GM12872 (cell line): ENCODE results near the gene CHRNB2.

ENCODE experiments used
- TF ChIP-seq, protein P1 (sequence below): IDR thresholded peaks from 3 replicates; pipeline ENCODE4 v1.5.1; 2011; ENCODE audit warnings: low read depth, mild to moderate bottlenecking, low read length, moderate library complexity; ENCODE audit not compliant: insufficient read depth

Gene CHRNB2

DNA sequence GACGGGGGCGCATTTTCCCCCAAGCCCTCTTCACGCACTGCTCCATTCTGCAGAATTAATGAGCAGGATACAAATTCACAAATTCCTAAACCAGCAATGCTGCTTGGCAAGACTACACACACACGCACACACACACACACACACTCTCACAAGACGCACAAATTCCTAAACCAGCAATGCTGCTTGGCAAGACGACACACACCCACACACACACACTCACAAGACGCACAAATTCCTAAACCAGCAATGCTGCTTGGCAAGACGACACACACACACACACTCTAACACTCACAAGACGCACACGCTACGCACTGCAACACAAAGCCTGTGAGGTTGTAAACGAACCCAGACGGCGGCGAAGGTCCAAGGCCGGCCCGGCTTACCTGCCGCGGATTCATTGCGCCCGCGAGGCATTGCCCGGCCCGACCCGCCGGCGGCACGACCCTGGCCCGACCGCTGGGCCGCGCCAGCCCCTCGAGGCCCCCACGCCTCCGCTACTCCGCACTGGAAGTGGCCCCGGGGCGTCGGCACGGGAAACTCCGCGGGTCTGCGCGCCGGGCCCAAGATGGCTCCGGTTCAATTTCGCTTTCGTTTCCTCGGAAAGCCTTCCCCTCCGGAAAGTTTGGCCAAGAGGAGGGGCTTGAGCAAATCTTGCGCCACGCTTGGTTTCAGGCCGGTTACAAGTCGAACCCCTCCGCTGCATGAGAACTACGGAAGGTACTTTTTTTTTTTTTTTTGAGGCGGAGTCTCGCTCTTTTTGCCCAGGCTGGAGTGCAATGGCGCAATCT, 40.2 kb downstream of the CHRNB2 start, which contains the start of gene ADAR:
Gene ADAR (minus strand): TSS at position 578 of the 788 bp plus-strand sequence. CDS start 180 bp downstream, at position 398.
- TF ChIP-seq, protein P1, sequence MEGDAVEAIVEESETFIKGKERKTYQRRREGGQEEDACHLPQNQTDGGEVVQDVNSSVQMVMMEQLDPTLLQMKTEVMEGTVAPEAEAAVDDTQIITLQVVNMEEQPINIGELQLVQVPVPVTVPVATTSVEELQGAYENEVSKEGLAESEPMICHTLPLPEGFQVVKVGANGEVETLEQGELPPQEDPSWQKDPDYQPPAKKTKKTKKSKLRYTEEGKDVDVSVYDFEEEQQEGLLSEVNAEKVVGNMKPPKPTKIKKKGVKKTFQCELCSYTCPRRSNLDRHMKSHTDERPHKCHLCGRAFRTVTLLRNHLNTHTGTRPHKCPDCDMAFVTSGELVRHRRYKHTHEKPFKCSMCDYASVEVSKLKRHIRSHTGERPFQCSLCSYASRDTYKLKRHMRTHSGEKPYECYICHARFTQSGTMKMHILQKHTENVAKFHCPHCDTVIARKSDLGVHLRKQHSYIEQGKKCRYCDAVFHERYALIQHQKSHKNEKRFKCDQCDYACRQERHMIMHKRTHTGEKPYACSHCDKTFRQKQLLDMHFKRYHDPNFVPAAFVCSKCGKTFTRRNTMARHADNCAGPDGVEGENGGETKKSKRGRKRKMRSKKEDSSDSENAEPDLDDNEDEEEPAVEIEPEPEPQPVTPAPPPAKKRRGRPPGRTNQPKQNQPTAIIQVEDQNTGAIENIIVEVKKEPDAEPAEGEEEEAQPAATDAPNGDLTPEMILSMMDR, result no peak

DNA sequence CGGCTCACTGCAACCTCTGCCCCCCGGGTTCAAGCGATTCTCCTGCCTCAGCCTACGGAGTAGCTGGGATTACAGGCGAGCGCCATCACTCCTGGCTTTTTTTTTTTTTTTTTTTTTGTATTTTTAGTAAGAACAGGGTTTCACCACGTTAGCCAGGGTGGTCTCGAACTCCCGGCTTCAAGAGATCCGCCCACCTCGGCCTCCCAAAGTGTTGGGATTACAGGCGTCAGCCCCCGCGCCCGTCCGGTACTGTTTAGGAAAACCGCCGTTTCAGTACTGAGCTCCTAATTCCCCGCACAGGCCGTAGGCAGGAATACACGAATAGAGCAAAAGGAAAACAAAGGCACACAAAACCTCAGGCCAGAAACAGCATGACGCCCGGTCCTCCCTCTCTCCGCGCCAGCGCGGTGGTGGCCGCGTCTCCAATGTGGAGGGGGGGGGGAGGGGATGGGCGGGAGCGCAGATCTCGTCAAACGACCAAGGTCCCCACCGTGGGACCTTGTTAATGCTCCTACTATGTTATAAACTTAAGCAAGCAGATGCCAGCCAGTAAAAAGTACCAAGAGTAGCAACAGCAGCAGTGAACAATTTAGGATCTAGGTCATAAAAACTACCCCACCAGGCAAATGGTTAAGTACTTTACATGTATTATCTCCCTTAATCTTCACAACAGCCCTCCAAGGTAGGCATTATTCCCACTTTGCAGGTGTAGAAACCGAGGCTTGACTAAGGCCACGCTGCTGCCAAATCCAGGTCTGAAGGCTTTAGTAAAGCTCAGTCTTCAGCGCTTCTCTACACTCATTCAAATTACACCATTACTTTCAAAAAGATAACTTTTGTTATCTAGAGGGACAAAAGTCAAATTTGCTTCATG, 41.1 kb downstream of the CHRNB2 start:
- TF ChIP-seq, protein P1, result no peak

DNA sequence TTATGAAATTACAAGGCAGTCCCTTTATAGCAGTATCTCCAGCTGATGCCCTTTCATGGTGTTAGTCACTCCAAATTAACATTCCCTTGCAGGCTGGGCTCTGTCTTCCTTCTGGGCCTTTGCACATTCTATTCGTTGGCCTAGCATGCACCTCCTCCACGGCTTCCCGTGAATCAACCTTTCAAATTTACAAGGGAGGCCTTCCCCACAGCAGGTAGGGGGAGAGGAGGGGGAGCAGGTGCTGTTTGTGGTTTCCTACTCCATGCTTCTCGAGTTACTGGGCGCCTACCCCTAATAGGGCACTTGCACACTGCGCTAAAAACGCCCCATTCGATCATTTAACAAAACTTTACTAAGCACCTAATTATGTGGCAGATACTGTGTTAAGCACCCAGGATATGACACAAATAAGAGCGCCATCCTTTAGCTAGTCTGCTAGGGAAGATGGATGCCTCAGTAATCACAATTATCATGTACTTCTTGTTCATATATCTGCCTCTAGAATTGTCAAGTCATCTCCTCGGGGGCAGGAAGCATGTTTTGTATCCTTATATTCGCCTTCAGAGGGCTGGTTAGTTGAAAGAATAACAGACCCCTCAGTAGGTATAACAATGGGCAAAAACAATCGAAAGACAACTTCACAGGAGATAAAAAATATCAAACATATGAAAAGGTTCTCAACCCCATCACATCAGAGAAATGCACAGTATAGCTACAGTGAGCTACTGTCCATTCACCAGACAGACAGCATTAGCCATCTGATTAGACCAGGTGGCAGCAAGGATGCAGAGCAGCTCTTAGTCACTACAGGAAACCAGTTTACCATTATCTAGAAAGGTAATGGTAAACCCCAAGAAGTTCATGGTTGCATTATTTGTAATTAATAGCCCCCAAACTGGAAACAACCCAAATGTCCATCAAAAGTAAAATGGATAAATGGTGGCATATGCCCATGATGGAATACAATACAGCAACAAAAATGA, 42.1 kb downstream of the CHRNB2 start:
- TF ChIP-seq, protein P1, result no peak

DNA sequence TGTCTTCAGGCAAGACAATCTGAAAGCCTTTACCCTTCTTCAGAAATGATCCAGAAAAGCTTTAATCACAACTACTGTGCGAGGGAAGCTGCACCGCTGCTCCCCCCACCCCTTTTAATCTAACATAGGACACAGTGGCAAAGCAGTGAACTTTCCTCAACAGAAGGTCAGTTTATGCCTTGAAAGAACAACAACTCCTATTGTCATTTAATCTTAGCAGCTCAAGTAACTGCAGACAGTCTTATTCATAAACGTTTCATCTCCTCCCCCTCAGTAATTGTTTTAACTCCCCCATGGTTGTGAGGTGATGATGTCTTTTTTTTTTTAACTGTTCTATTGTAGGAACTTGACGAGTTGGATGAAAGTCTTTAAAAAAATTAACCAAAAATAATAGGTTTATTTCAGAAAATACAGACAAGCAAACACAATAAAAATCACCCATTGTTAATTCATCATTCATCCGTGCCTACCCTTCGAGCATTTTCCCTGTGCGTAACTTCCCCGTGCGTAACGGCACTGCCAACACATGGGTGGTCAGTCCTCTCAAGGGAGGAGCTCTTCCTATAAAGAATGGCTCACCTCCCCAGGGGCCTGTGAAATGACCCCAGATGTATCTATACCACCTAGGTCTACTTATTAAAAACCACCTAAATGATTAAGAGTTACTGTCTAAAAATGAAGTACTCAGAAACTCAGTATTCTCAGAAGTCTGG, 43.7 kb downstream of the CHRNB2 start:
- TF ChIP-seq, protein P1, result no peak

DNA sequence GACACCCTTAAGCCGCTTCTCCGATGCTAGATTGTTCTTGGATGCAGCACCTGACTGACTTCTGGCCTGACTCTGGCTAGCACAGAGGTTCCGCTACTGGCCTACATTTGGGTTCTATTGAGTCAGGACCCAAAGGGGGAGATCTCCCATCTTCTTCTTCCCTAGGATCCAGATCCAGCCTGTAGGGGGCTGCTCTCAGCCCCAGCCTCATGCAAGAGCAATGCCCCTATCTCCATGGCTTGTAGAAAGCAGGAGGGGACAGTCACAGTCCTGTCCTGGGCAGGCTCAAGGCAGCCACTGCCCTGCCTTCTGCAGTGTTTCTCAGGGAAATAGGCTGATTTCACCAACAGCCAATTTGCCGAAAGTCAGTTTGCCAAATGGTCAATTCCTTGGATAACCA, 46.7 kb downstream of the CHRNB2 start:
- TF ChIP-seq, protein P1, result no peak

DNA sequence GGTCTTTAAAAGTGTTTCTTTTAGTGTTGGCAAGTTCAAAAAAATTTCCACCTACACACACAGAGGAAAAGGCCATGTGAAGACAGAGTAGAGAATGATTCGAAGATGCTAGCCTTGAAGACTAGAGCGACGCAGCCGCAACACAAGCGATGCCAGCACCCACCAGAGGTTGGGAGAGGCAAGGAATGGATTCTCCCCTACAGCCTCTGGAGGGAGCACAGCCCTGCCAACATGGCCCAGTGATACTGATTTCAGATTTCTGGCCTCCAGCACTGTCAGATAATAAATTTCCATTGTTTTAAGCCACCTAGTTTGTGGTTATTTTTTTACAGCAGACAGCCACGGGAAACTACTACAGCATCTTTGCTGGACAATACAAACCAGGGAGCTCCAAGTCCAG, 47.3 kb downstream of the CHRNB2 start:
- TF ChIP-seq, protein P1, result no peak
